ENCODE data around the gene KCNH5. TPM values are rescaled to one million over a fixed set of nuclear protein-coding genes. Genes with fewer than 3 reads are reported as not detected.

KCNH5 gene
- total RNA-seq, 2 donors from 2014 or later, result 0.06 to 0.09 TPM

DNA sequence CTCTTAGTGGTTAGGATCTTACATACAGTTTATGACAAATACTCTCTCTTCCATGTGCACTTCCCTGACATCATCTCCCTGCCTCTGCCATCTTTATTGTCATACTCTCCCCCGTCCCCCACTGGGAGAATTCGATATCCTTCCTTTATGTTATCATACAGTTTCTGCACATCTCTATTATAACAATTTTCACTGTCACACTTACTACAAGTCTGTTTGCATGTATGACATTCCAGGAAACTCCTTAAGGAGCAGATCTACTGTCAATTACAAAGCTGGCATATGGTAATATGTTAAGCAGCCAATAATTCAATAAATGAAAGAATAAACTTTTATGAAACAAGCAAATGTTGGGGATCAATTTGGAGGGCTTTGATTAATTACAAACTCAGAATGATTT, 91.1 kb downstream of the KCNH5 start:
- H3K27ac ChIP-seq, result no peak overlapping the region
- no peaks in the 10 kb centered on the region for H3K4me1 ChIP-seq (replicated peaks)
- no peak for DNase-seq (ENCODE audit: low spot score)
- WGBS, result 89% methylated on average over 2 of the region's 2 CpGs
- no peak for TF ChIP-seq POLR2AphosphoS5 (IDR thresholded peaks at IDR 0.05)
- TF ChIP-seq POLR2A (IDR thresholded peaks at IDR 0.05), result no peak
- TF ChIP-seq, protein P1, sequence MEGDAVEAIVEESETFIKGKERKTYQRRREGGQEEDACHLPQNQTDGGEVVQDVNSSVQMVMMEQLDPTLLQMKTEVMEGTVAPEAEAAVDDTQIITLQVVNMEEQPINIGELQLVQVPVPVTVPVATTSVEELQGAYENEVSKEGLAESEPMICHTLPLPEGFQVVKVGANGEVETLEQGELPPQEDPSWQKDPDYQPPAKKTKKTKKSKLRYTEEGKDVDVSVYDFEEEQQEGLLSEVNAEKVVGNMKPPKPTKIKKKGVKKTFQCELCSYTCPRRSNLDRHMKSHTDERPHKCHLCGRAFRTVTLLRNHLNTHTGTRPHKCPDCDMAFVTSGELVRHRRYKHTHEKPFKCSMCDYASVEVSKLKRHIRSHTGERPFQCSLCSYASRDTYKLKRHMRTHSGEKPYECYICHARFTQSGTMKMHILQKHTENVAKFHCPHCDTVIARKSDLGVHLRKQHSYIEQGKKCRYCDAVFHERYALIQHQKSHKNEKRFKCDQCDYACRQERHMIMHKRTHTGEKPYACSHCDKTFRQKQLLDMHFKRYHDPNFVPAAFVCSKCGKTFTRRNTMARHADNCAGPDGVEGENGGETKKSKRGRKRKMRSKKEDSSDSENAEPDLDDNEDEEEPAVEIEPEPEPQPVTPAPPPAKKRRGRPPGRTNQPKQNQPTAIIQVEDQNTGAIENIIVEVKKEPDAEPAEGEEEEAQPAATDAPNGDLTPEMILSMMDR (IDR thresholded peaks at IDR 0.05), result no peak
- no peaks in the 10 kb centered on the region for H3K36me3 ChIP-seq
- no peaks in the 10 kb centered on the region for H3K27me3 ChIP-seq (replicated peaks; ENCODE audit: insufficient read depth)
- H3K9me3 ChIP-seq, result no peaks in the 10 kb centered on the region
- intact Hi-C loops (cut with DNase I), result no loop called here
- H3K4me3 ChIP-seq, result no peak overlapping the region

DNA sequence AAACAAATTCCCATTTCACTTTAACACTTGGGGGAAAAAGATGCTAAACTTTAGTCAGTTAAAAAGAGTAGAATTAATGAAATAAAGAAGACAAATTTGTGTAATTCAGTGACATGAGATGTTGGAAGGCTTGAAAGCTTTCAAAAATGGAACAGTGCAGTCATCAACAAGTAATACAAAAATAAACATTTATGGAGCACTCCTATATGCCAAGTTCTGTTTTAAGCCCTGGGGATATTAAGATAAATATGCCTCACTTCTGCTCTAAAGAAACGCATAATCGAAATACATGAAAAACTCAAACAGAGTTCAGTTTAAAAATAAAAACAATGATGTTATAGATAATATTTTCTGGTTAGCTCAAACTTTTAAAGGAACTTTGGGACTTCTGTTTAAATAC, 93.0 kb downstream of the KCNH5 start:
- intact Hi-C loops (cut with DNase I), result no loop called here
- Histone ChIP-seq H3K27ac (no peak overlapping the region), H3K27me3 (replicated peaks; ENCODE audit: insufficient read depth) (no peaks in the 10 kb centered on the region), H3K4me1 (replicated peaks) (no peaks in the 10 kb centered on the region), H3K4me3 (no peak overlapping the region), H3K36me3 (no peaks in the 10 kb centered on the region), H3K9me3 (no peaks in the 10 kb centered on the region)
- 54% methylated on average over 2 of the region's 2 CpGs for WGBS
- DNase-seq (ENCODE audit: low spot score), result no peak
- TF ChIP-seq POLR2AphosphoS5 (IDR thresholded peaks at IDR 0.05) (no peak), POLR2A (IDR thresholded peaks at IDR 0.05) (no peak)
- TF ChIP-seq, protein P1 (IDR thresholded peaks at IDR 0.05), result no peak

DNA sequence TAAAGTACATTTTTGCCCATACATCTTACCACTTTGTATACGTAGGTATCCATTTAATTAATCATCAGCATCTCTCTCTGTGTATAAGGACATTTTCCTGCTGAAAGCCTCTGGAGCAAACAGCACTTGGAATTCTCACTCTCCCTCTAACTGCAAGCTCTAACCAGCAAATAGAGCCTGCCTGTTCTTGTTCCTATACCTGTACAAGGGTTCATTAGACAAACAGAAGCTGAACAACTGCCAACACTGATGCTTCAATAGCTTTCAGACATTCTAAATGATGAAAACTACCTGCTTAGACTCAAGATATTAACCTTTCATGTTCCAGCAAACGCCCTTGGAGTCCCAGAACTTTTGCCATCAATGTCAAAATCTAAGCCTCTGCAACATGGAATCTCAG, 98.0 kb downstream of the KCNH5 start:
- TF ChIP-seq POLR2AphosphoS5 (IDR thresholded peaks at IDR 0.05) (no peak), POLR2A (IDR thresholded peaks at IDR 0.05) (no peak)
- TF ChIP-seq, protein P1 (IDR thresholded peaks at IDR 0.05), result no peak
- WGBS, result 45% methylated on average over 2 of the region's 2 CpGs
- no peaks in the 10 kb centered on the region for H3K27me3 ChIP-seq (replicated peaks; ENCODE audit: insufficient read depth)
- no peak overlapping the region for H3K4me3 ChIP-seq
- H3K9me3 ChIP-seq, result no peaks in the 10 kb centered on the region
- H3K4me1 ChIP-seq (replicated peaks), result no peaks in the 10 kb centered on the region
- intact Hi-C loops (cut with DNase I), result no loop called here
- no peak overlapping the region for H3K27ac ChIP-seq
- H3K36me3 ChIP-seq, result no peaks in the 10 kb centered on the region
- DNase-seq (ENCODE audit: low spot score), result no peak

DNA sequence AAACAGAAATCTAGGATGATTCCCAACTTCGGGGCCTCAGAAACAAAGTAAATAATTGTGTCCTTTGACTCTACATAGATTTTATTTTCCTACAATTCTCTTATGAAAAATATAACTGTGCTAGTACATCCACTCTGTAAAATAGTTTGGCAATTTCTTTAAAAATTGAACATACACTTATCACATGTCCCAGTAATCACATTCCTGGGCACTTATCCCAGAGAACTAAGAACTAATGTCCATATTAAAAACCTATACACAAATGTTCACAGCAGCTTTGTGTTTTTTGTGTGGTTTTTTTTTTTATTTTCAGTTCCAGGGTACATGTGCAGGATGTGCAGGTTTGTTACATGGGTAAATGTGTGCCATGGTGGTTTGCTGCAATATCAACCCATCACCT, 99.0 kb downstream of the KCNH5 start:
- Histone ChIP-seq H3K4me3 (no peak overlapping the region), H3K4me1 (replicated peaks) (no peaks in the 10 kb centered on the region), H3K9me3 (no peaks in the 10 kb centered on the region), H3K27ac (no peak overlapping the region), H3K27me3 (replicated peaks; ENCODE audit: insufficient read depth) (no peaks in the 10 kb centered on the region), H3K36me3 (no peaks in the 10 kb centered on the region)
- intact Hi-C loops (cut with DNase I), result no loop called here
- TF ChIP-seq POLR2AphosphoS5 (IDR thresholded peaks at IDR 0.05), result no peak
- no peak for TF ChIP-seq POLR2A (IDR thresholded peaks at IDR 0.05)
- TF ChIP-seq, protein P1 (IDR thresholded peaks at IDR 0.05), result no peak
- WGBS, result 76% methylated on average over 1 of the region's 1 CpG
- no peak for DNase-seq (ENCODE audit: low spot score)

DNA sequence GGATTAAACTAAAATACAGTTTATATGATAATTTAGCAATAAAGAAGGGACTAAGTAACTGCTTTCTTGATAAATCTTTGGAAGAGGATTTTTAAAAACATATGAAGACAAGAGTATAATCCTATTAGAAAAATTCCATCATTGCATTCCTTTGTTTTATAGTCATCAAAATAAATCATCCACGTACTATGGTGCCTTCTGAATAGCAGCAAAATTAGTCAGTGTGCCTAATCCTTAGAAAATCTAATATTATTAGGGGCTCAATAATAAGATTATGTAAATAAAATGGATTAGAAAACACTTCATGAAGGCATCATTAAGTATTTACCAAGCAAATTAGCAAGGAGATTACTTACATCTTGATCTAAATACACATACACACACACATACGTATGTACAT, 102.1 kb downstream of the KCNH5 start:
- Histone ChIP-seq H3K4me3 (no peak overlapping the region), H3K27ac (no peak overlapping the region), H3K36me3 (no peaks in the 10 kb centered on the region), H3K9me3 (no peaks in the 10 kb centered on the region), H3K4me1 (replicated peaks) (no peaks in the 10 kb centered on the region), H3K27me3 (replicated peaks; ENCODE audit: insufficient read depth) (no peaks in the 10 kb centered on the region)
- WGBS, result 80% methylated on average over 2 of the region's 2 CpGs
- intact Hi-C loops (cut with DNase I), result no loop called here
- no peak for DNase-seq (ENCODE audit: low spot score)
- no peak for TF ChIP-seq POLR2AphosphoS5 (IDR thresholded peaks at IDR 0.05)
- TF ChIP-seq, protein P1 (IDR thresholded peaks at IDR 0.05), result no peak
- no peak for TF ChIP-seq POLR2A (IDR thresholded peaks at IDR 0.05)

Data from prostate gland (tissue), 2 donors.